ENCODE data around the gene NRG3.

The NRG3 gene

GRCh38 chr10:82515256-82515655 is 640.3 kb downstream of the NRG3 start:
- DNase-seq (ENCODE audit: extremely low read depth, low read depth) = no peak
- no peak overlapping the region for H3K4me3 ChIP-seq (replicated peaks; ENCODE audit: low read depth, low read length)
- no peak for TF ChIP-seq CTCF (IDR thresholded peaks at IDR 0.05; ENCODE audit: low read depth, low read length, missing control alignments)

GRCh38 chr10:82529062-82529461 is 654.1 kb downstream of the NRG3 start:
- no peak for DNase-seq (ENCODE audit: extremely low read depth, low read depth)
- no peak for TF ChIP-seq CTCF (IDR thresholded peaks at IDR 0.05; ENCODE audit: low read depth, low read length, missing control alignments)
- no peak overlapping the region for H3K4me3 ChIP-seq (replicated peaks; ENCODE audit: low read depth, low read length)

DNA sequence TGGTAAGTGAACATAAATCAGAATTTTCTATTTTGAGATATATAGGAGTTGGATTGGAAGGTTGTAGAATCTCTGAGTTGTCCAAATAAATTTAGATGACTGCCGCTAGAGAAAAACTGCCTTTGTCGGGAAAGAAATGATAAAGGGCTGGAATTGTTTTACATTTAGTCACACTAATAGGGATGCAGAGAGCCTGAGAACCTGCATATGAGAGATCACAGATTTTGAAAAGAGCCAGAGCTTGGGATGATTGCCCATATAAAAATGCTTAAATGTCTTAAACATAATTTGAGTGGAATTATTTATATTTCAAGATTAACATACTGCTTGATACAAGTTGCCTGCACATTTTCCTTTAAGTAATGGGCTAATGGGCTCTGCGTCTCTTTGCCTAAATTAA is 660.5 kb downstream of the NRG3 start:
- no peak overlapping the region for H3K4me3 ChIP-seq (replicated peaks; ENCODE audit: low read depth, low read length)
- TF ChIP-seq CTCF (IDR thresholded peaks at IDR 0.05; ENCODE audit: low read depth, low read length, missing control alignments) = no peak
- no peak for DNase-seq (ENCODE audit: extremely low read depth, low read depth)

GRCh38 chr10:82536668-82537067 is 661.7 kb downstream of the NRG3 start:
- DNase-seq (ENCODE audit: extremely low read depth, low read depth) = no peak
- no peak for TF ChIP-seq CTCF (IDR thresholded peaks at IDR 0.05; ENCODE audit: low read depth, low read length, missing control alignments)
- H3K4me3 ChIP-seq (replicated peaks; ENCODE audit: low read depth, low read length) = no peak overlapping the region

DNA sequence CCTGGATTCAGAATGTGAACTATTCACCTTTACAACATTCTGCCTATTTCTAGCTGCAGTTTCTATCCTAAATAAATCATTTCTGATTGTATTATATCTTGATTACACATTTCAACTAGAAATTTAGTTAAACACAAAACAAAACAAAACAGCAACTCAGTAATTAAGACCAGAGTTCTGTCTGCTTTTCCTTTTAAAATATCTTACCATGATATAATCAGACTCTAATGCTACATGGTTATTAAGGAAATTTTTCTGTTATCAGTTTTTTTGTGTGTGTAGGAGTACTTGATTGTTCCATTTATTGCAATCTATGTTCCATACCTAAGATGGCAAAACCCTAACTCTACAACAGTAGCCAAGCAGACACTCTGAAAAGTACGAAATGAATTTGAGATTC is 663.3 kb downstream of the NRG3 start:
- DNase-seq (ENCODE audit: extremely low read depth, low read depth) = no peak
- no peak overlapping the region for H3K4me3 ChIP-seq (replicated peaks; ENCODE audit: low read depth, low read length)
- TF ChIP-seq CTCF (IDR thresholded peaks at IDR 0.05; ENCODE audit: low read depth, low read length, missing control alignments) = no peak

DNA sequence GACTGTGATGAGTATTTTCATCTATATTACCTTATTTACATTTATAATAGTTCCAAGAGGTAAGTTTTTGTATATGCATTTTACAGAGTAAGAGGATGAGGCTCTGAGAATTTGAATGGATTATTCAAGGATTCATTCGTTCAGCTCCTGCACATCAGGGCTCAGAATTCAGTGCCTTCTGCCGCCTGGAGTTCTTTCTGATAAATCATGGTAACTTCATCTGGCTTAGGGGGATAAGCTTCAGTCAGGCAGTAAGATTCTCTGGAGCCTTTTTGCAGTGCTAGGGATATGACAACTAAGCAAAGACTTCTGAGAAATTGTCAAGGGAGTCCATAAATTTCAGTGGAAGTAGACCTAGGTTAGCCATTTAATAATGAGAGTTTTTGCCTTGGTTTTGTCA is 668.6 kb downstream of the NRG3 start:
- TF ChIP-seq CTCF (IDR thresholded peaks at IDR 0.05; ENCODE audit: low read depth, low read length, missing control alignments) = no peak
- no peak for DNase-seq (ENCODE audit: extremely low read depth, low read depth)
- H3K4me3 ChIP-seq (replicated peaks; ENCODE audit: low read depth, low read length) = no peak overlapping the region

GRCh38 chr10:82544377-82544776 is 669.4 kb downstream of the NRG3 start:
- no peak for TF ChIP-seq CTCF (IDR thresholded peaks at IDR 0.05; ENCODE audit: low read depth, low read length, missing control alignments)
- H3K4me3 ChIP-seq (replicated peaks; ENCODE audit: low read depth, low read length) = no peak overlapping the region
- no peak for DNase-seq (ENCODE audit: extremely low read depth, low read depth)
